Measurements from ENCODE around the gene CAMK2A.

The CAMK2A gene

GRCh38 chr5:150281987-150282386, 7.6 kb downstream of the CAMK2A start:
- no peak overlapping the region for H3K4me3 ChIP-seq (ENCODE audit: low read depth, low read length)
- no peak for TF ChIP-seq CTCF (IDR thresholded peaks at IDR 0.05; ENCODE audit: borderline replicate concordance, insufficient read depth, low read depth, low read length)

GRCh38 chr5:150279330-150280020, 10.1 kb downstream of the CAMK2A start:
- no peak overlapping the region for H3K4me3 ChIP-seq (ENCODE audit: low read depth, low read length)
- no peak for TF ChIP-seq CTCF (IDR thresholded peaks at IDR 0.05; ENCODE audit: borderline replicate concordance, insufficient read depth, low read depth, low read length)

- no peak overlapping the region for H3K4me3 ChIP-seq (ENCODE audit: low read depth, low read length)
- no peak for TF ChIP-seq CTCF (IDR thresholded peaks at IDR 0.05; ENCODE audit: borderline replicate concordance, insufficient read depth, low read depth, low read length)
These were observed 10.7 kb downstream of the CAMK2A start for GRCh38 chr5:150278916-150279315.

GRCh38 chr5:150278046-150278730, 11.4 kb downstream of the CAMK2A start:
- H3K4me3 ChIP-seq (ENCODE audit: low read depth, low read length): no peak overlapping the region
- TF ChIP-seq CTCF (IDR thresholded peaks at IDR 0.05; ENCODE audit: borderline replicate concordance, insufficient read depth, low read depth, low read length): no peak

GRCh38 chr5:150277043-150277442, 12.5 kb downstream of the CAMK2A start:
- H3K4me3 ChIP-seq (ENCODE audit: low read depth, low read length): no peak overlapping the region
- no peak for TF ChIP-seq CTCF (IDR thresholded peaks at IDR 0.05; ENCODE audit: borderline replicate concordance, insufficient read depth, low read depth, low read length)

GRCh38 chr5:150274811-150275210, 14.8 kb downstream of the CAMK2A start:
- no peak for TF ChIP-seq CTCF (IDR thresholded peaks at IDR 0.05; ENCODE audit: borderline replicate concordance, insufficient read depth, low read depth, low read length)
- H3K4me3 ChIP-seq (ENCODE audit: low read depth, low read length): no peak overlapping the region

GRCh38 chr5:150272531-150272930, 17.0 kb downstream of the CAMK2A start:
- no peak overlapping the region for H3K4me3 ChIP-seq (ENCODE audit: low read depth, low read length)
- TF ChIP-seq CTCF (IDR thresholded peaks at IDR 0.05; ENCODE audit: borderline replicate concordance, insufficient read depth, low read depth, low read length): peak; percentile 22; the same call in 1 of the 2 replicates

Data from GM12875 (cell line).